ENCODE data around the gene CRYBG3.

DNA sequence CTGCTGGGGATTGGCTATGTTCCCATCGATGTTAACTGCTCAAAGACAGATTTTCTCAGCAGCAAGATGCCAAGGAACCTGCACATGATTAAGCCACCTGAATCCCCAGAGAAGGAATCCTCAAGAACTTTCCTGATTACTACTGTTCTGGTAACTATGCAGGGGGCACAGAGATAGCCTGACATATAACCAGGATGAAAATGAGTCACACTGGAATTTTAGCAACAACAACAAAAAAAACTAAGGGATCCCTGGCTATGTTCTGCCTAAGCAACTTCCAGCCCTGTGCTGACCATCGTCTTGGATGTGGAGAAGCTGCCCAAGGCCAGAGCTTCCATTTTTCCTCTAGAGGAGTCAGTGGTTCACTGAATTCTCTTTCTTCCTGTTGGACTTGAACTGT lies 136.6 kb downstream of the CRYBG3 start:
- TF ChIP-seq SIN3A (IDR thresholded peaks at IDR 0.05; ENCODE audit: borderline replicate concordance, insufficient read depth, low read length) (no peak), POLR2AphosphoS5 (IDR thresholded peaks at IDR 0.05; ENCODE audit: low read depth, low read length) (no peak), REST (IDR thresholded peaks at IDR 0.05; ENCODE audit: insufficient read depth in 1 of 2, low read depth in 2 of 2, low read length in 2 of 2) (no peak)
